GM12873 (cell line): Measurements from ENCODE around the gene STRBP.

Experiments
- TF ChIP-seq, protein P1 (sequence below): IDR thresholded peaks from 2 replicates; pipeline ENCODE4 v1.5.1; 2012; ENCODE audit warnings: low read depth, mild to moderate bottlenecking, moderate library complexity, low read length, control low read depth; ENCODE audit not compliant: insufficient read depth; ENCODE audit errors: missing control alignments

Gene STRBP

GRCh38 chr9:123187131-123187530 is 81.3 kb downstream of the STRBP start:
- TF ChIP-seq, protein P1, sequence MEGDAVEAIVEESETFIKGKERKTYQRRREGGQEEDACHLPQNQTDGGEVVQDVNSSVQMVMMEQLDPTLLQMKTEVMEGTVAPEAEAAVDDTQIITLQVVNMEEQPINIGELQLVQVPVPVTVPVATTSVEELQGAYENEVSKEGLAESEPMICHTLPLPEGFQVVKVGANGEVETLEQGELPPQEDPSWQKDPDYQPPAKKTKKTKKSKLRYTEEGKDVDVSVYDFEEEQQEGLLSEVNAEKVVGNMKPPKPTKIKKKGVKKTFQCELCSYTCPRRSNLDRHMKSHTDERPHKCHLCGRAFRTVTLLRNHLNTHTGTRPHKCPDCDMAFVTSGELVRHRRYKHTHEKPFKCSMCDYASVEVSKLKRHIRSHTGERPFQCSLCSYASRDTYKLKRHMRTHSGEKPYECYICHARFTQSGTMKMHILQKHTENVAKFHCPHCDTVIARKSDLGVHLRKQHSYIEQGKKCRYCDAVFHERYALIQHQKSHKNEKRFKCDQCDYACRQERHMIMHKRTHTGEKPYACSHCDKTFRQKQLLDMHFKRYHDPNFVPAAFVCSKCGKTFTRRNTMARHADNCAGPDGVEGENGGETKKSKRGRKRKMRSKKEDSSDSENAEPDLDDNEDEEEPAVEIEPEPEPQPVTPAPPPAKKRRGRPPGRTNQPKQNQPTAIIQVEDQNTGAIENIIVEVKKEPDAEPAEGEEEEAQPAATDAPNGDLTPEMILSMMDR: no peak

- TF ChIP-seq, protein P1: no peak
These were observed 91.4 kb downstream of the STRBP start for GRCh38 chr9:123176949-123177348.

DNA sequence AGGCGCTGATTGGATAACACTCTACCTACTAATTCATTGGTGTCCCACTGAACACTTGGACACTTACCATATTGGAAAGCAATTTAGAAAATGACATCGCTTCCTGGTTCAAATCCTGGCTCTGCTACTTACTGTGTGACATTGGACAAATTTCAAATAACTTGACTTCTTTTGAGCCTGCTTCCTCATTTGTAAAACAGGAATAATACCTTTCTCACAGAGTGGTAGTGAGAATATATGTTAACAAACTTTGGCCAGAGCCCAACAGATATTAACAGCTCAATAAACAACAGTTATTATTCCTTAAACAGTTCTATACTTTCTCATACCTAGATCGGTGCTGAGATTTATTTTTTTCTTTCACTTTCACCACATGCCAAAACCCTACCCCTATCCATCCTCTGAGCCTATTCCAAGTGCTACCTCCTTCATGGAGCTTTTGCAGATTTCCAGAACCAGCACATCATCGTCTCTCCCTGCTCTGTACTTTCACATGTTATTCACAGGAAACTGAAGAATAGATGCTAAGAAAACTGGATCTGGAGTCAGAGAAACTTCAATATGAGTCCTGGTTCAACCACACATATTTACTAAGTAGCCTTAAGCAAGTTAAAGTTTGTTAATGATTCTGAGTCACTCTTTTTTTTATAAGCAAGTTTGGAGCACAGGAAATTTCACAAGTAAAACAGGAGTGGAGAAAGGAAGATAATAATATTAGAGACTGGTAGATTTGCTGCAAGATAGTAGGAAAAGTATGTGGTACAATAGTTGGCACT is 92.3 kb downstream of the STRBP start:
- TF ChIP-seq, protein P1: no peak

DNA sequence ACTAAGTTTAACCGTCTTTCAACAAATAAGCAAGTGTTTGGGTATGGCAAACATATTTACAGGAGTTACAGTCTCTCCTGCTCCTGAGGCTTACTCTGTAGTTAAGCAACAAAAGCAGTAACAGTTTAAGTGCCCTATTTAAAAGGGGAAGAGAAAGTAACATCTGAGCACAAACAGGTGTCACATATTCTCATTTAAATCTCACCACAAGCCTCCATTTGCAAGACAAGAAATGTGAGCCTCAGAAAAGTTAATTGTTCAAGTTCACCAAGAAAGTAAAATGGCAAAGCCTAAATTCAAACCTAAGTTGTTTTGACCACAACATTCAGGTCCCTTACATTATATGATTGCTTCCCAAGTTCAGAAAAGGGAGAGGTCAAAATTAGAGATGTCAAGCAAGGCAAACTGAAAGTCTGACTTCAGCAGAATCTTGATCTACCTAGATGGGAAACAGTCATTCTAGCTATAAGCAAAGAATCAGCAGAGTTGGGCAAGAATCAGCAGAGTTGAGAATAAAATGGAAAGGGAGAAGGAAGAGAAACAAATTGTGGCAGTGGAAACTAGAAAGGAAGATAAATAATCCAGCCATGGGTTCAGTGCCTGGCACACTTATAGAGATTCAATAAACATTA is 93.4 kb downstream of the STRBP start:
- TF ChIP-seq, protein P1: no peak

DNA sequence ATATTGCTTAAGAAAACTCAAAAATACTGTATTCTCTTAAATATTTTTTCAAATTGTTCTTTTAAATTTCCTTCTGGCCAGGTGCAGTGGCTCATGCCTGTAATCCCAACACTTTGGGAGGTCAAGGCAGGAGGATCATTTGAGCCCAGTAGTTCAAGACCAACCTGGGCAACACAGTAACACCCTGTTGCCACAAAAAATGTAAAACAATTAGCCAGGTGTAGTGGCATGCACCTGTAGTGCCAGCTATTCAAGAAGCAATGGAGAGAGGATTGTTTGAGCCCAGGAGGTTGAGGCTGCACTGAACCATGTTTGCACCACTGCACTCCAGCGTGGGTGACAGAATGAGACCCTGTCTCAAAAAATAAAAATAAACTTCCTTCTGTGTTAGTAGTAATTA is 94.3 kb downstream of the STRBP start:
- TF ChIP-seq, protein P1: no peak

- TF ChIP-seq, protein P1: no peak
These were observed 98.5 kb downstream of the STRBP start for GRCh38 chr9:123169926-123170325.

DNA sequence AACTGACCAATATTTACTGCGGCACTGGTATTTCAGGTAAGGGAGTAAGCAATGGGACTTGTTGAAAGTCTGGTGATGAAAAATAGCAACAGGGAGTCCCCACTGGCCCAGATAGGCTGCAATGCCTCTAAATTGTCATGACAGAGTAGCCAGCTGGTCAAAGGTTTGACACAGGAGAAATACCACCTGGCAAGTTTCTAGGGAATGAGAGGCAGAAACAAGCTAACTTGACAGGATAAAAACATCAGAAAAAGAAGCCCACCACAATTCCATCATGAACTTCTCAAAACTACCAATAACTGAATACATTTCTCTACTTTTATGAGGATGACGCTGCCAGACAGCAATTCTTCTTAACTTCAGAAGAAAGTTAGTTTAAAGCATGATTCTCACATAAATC is 99.8 kb downstream of the STRBP start:
- TF ChIP-seq, protein P1: no peak
